NCI-H2227 treated with DMSO at 0.1 percent for 48 hours (cell line): ENCODE results near the gene ARFRP1.

Experiments
- DNase-seq: peaks from one replicate; lab custom pipeline; 2025; lab: John Stamatoyannopoulos, UW

Gene ARFRP1

DNA sequence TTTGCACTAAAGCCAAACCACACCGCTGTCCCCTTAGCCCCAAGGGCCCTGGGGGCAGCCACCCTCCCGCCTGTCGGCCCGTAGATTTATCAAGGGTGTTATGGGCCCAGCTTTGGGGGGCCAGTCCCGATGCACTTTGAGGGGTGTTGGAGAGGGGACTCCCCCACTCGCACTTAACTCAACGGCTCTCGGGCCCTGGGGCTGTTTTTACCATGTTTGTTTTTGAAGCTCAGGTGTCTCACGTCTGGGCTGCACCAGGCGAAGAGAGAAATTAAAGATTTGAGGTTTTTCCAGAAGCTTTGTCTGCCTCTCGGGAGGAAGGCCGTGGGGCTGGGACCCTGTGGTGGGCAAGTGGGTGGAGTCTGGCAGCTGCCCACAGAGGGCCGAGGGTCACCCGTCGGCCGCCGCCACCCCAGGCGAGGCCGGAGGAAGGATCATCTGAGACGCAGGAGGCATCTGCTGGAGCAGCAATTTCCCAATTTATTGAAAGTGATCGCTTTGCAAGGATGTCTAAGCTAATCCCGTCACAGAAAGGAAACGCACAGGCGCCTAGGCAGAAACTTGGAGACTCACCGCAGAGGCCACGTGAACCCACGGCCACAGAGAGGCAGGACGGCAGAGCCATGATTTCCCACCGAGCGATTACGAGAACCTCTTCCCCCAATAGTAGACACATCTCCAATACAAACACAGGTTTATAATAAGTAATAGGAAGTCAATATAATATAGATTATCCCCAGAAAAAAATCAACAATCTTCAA, 35.6 kb upstream of the ARFRP1 start:
- no peak for DNase-seq

DNA sequence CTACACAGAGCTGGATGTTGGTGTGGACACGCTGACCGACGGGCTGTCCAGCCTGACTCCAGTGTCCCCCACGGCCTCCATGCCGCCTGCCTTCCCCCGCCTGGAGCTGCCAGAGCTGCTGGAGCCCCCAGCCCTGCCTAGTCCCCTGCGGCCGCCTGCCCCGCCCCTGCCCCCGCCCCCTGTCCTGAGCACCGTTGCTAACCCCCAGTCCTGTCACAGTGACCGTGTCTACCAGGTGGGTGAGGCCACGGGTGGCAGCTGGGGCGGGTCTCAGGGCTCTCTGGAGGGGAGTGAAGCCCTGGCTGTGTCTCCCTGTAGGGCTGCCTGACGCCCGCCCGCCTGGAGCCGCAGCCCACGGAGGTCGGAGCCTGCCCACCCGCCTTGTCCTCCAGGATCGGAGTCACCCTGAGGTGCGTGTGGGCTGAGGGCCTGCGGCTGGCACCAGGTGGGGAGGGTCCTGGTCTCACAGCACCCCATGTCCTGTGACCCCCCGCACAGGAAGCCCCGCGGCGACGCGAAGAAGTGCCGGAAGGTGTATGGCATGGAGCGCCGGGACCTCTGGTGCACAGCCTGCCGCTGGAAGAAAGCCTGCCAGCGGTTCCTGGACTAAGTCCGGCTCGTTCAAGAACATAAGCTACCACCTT, 34.7 kb upstream of the ARFRP1 start:
- no peak for DNase-seq

DNA sequence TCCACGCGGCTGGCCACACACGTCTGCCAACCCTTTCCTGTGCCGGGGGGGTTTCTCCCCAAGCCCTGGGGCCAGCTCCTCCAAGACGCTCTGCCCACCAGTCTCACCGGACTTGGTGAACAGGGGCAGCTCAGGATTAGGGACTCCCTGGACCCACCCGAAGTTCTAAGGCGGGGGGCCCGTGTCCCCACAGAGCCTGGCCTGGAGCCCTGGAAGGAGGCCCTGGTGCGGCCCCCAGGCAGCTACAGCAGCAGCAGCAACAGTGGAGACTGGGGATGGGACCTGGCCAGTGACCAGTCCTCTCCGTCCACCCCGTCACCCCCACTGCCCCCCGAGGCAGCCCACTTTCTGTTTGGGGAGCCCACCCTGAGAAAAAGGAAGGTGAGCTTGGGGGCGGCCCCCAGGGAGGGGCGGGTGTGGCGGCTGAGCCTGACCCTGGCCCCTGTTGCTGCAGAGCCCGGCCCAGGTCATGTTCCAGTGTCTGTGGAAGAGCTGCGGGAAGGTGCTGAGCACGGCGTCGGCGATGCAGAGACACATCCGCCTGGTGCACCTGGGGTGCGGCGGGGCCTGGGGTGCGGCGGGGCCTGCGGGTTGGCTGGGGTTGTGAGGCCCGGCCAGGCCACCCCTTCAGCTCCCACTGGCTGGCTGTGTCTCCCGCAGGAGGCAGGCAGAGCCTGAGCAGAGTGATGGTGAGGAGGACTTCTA, 34.1 kb upstream of the ARFRP1 start:
- DNase-seq = no peak

DNA sequence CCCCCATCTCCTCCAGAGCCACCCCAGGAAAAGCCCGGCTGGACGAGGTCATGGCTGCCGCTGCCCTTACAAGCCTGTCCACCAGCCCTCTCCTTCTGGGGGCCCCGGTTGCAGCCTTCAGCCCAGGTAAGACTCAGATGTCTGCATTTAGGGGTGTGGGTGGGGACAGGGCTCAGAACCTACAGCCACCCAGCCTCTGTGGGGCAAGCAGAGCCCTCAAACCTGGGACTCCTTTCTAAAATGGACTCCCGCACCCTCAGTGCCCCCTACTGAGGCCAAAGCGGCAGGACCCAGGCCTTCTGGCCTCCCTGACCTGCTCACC, 33.5 kb upstream of the ARFRP1 start:
- no peak for DNase-seq

DNA sequence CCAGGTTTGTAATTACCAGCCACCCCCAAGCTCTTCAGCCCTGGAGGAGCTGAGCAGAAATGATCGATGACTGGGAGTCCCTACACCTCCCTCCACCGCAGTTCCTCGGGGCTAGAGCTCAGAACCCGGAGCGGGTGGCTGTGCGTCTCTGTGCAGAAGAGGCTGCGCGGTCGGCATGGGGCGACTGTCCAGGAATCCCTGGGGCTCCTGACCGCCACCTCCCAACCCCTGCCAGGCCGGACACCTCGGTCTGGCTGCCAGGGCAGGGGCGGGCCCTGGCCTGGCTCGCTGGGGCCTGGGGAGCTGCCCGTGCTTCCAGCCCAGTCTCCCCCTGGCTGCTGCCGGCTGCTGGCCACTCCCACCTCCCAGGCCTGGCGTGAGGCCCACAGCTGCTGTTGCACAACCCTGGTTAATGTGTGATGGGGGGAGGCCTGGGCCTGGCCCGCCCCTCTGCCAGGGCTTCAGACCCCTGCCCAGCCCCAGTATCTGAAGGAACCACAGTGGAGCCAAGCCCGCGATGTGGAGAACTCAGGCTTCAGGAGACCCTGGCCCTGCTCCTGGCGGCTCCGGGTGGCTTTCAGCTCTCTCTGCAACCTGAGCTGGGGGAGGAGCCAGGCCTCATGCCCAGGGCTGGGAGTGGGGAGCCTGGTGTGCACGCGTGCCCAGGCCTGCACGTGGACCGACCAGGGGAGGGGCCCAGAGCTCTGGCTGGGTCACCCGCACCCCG, 33.0 kb upstream of the ARFRP1 start:
- DNase-seq = peak; percentile 50

GRCh38 chr20:63740070-63740626, 32.4 kb upstream of the ARFRP1 start:
- peak; percentile 33 for DNase-seq

DNA sequence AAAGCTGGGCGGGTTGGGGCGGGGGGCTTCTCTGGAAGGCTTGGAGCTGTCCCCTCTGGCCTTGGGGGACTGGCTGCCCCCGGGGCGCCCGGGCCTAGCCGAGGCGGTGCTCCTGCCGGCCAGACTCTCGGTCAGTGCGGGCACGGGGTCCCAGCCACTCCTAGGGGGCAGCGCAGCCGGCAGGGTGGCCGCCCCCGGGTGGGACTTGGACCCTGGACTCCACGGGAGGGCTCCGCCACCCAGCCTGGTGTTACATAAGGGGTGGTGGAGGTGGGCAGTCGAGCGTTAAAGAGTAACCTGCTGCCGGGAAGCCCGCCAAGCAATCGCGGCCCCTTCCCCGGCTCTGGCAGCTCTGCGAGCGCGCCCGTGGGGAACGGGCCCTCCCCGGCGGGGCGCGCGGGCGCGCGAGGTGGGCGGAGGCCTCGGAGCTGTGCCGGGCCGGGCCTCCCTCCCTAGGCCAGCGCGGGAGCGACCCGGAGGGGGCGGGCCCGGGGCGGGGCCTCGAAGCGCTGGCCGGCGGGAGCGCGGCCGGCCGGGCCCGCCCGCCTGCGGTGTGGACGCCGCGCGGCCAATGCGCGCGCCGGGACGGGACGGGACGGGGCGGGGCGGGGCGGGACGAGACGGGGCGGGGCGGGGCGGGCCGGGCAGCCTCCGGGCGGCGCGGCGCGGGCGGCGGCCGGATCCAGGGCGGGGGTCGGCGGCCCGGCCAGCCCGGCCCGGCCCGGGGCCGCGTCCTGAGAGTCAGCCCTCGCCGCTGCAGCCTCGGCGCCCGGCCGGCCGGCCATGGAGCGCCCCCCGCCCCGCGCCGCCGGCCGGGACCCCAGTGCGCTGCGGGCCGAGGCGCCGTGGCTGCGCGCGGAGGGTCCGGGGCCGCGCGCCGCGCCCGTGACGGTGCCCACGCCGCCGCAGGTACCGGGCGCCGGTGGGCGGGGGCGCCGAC, 31.6 kb upstream of the ARFRP1 start, which contains the start of gene SLC2A4RG:
SLC2A4RG (plus strand) TSS at position 647 of the 940 bp plus-strand sequence; CDS start at position 784, 137 bp downstream.
- DNase-seq = peak; percentile 63

DNA sequence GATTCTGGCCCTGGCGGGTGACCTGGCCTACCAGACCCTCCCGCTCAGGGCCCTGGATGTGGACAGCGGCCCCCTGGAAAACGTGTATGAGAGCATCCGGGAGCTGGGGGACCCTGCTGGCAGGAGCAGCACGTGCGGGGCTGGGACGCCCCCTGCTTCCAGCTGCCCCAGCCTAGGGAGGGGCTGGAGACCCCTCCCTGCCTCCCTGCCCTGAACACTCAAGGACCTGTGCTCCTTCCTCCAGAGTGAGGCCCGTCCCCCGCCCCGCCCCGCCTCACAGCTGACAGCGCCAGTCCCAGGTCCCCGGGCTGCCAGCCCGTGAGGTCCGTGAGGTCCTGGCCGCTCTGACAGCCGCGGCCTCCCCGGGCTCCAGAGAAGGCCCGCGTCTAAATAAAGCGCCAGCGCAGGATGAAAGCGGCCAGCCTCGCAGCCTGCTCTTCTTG, 30.9 kb upstream of the ARFRP1 start:
- no peak for DNase-seq

- DNase-seq = no peak
Measured at GRCh38 chr20:63737945-63738686, 30.3 kb upstream of the ARFRP1 start.

DNA sequence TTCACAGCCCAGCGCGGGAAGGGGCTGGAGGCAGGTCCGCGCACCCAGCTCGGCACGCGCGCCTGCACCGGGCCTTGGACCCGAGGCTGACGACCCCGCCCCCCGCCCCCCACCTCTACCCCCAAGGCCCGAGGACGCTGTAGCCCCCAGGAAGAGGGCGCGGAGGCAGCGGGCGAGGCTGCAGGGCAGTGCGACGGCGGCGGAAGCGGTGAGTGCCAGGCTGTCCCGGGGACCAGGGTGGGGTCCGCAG, 29.8 kb upstream of the ARFRP1 start:
- no peak for DNase-seq

DNA sequence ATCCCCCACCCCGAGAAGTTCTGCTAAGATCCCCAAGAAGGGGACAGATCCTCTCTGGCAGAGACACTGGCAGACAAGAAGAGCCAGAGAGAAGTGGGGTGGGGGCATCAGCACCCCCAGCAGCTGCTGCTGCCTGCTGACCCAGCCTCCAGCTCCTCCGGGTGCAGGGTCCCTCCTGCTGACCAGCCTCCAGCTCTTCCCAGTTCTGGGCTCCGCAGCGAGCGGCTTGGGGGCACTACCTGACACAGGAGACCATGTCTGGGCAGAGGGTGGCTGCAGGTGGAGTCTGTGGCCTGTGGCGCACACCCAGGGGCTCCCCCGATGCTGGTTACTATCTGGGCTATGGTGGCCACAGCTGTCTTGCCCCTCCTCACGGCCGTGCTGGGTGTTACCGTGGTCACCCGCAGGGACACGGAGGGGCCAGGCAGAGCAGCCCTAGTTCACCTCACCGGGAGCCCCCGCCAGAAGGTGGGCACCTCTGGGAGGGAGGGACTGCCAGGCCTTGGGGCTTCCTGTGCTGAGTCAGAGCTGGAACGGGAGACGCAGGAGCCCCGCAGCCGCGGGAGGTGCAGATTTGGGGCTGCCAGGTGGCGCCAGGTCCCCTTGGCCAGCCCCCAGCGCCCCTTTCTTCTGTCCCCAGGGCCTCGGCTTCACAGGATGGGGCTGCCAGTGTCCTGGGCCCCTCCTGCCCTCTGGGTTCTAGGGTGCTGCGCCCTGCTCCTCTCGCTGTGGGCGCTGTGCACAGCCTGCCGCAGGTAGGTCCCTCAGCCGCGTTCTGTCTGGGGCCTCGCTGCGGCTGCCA, 29.3 kb upstream of the ARFRP1 start:
- DNase-seq = no peak

DNA sequence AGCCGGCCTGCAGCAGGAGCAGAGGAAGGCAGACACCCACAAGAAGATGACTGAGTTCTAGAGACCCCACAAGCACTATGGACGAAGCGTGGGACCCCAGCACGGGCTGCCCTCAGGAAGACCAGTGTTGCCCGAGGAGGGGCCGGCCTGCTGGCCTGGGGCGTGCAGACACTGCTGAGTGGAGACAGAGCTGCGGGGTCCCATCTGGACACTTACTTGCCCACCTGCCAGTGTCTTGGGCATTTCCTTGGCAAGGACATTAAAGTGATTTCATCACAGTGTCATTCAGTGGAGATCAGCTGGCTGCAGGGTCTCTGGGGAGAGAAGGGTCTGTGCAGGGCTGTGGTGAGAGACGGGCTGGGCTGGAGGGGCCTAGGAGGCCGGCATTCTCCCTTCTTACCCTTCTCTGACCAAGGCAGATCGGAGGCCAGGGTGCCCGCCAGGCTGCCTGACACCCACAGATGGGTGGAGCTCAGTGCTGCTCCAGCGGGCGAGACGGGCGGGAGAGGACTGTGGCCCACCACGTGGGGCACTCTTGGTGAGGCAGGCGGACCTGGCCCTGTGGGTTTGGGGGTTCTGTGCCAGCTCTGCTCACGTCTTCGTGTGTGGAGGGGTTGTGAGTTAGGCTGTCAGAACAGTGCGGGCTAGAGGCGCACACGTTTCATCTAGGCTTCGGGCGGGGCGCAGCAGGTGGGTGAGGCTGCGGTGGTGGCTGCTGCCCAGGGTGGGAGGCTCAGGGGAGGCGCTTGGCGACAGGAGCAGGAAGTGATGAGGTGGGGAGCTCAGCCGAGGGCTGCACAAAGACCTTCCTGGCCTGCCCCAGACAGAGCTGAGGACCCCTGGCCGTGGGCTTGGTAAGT, 28.3 kb upstream of the ARFRP1 start, which contains the start of gene LIME1:
LIME1 (plus strand) TSS at position 806 of the 860 bp plus-strand sequence. CDS start 886 bp downstream, outside the sequence.
- DNase-seq = no peak

DNA sequence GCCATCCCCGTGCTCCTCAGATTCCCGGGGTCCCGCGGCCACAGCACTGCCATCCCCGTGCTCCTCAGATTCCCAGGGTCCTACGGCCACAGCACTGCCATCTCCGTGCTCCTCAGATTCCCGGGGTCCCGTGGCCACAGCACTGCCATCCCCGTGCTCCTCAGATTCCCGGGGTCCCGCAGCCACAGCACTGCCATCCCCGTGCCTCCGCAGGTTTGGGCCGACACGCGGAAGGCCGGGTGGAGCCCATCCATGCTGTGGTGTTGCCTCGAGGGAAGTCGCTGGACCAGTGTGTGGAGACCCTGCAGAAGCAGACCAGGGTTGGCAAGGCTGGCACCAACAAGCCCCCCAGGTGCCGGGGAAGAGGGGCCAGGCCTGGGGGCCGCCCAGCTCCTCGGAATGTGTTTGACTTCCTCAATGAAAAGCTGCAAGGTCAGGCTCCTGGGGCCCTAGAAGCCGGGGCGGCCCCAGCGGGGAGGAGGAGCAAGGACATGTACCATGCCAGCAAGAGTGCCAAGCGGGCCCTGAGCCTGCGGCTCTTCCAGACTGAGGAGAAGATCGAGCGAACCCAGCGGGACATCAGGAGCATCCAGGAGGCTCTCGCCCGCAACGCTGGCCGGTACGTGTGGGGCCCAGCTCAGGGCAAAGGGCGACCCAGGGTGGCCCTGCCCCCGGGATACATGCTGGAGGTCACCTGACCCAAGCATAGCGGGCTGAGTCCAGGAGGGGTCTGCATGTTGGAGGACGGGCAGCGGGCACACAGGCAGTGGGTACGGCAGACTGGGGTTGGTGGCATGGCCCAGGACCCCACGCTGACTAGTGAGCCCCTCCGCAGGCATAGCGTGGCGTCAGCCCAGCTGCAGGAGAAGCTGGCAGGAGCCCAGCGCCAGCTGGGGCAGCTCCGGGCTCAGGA, 27.4 kb upstream of the ARFRP1 start:
- no peak for DNase-seq

DNA sequence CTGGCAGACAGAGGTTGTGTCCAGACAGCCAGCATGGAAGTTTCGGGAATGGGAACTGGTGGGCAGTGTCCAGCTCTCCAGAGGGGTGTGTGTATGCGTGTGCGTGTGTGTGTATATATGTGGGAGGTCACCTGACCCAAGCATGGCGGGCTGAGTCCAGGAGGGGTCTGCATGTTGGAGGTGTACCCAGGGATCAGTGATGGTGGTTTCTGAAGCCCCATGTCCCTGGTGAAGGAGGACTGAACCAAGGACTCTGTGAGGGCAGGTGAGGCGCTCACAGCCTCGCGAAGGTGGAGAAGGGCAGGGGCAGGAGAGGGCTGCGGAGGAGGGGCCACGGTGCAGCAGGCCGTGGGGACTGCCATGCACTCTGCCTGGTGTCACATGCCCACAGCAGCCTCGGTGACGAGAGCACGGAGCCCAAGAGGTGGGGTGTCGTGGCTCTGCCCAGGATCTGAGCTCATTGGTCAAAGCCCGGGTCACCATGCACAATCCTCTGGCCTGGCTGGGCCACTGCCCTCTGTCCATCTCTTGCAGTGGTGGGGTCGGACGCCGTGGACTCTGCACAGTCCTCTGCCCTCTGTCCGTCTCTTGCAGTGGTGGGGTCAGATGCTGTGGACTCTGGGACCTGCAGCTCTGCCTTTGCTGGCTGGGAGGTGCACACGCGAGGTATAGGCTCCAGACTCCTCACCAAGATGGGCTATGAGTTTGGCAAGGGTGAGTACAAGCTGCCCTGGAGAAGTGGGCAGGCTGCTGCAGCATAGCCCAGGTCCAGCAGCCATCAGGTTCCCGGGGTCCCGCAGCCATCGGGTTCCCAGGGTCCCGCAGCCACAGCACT, 26.6 kb upstream of the ARFRP1 start:
- no peak for DNase-seq

GRCh38 chr20:63733579-63734081, 25.9 kb upstream of the ARFRP1 start:
- DNase-seq = no peak

- no peak for DNase-seq
Measured at GRCh38 chr20:63733117-63733516, 25.3 kb upstream of the ARFRP1 start.
